HepG2 (cell line): ENCODE data around the gene PJA1. TPM values are rescaled to one million over a fixed set of nuclear protein-coding genes. Genes with fewer than 3 reads are reported as not detected.

ENCODE experiments used
- ATAC-seq: fragments of 200-7000 bp; cut with Tn5 transposase; 3 replicates; pipeline ENCODE4 v1.9.1; 2020; ENCODE audit warnings: mild to moderate bottlenecking, moderate library complexity
- BruUV-seq: library from RNA; stranded (reverse); fragments of 400-500 nt; replicated peaks from 2 replicates; lab custom pipeline; 2021; lab: Mats Ljungman, UMichigan
- CTCF ChIA-PET: fragments of 300-600 bp; formaldehyde crosslinking; extraction: SDS; loops from one replicate; lab custom pipeline; 2021; ENCODE audit warnings: low total read pairs, inconsistent platforms, low intra/inter-chr PET ratio; lab: Yijun Ruan, JAX
- POLR2A ChIA-PET: fragments of 350-600 bp; sonication (Branson Sonifier 250); formaldehyde crosslinking; loops from one replicate; lab custom pipeline; 2020; ENCODE audit warnings: antibody characterized with exemption, inconsistent platforms; lab: Yijun Ruan, JAX
- DNase-seq: peaks from one replicate; pipeline ENCODE4 v3.0.0-alpha.2; 2015; ENCODE audit warnings: low spot score
- FAIRE-seq: peaks from 3 replicates; lab custom pipeline; 2011; peaks lifted over from hg19 to GRCh38; lab: Jason Lieb, UNC
- H2AFZ ChIP-seq: one replicate; pipeline ENCODE4 v1.6.1; 2011; ENCODE audit warnings: low read length, inconsistent platforms
- H3K27ac ChIP-seq: fragments of 300-600 bp; 3 replicates; pipeline ENCODE4 v1.8.0; 2011; ENCODE audit warnings: mixed run types, mild to moderate bottlenecking, mixed read lengths, low read length, inconsistent platforms; ENCODE audit not compliant: insufficient read depth; ENCODE audit errors: extremely low read length
- H3K27me3 ChIP-seq, 2 experiments: fragments of 200-600 bp in 1 of 2; 2 replicates in 1 of 2; 3 replicates in 1 of 2; pipeline versions ENCODE4 v1.6.0 to v1.8.0; 2011; ENCODE audit warnings: low read length in 2 of 2, mild to moderate bottlenecking in 2 of 2, moderate library complexity in 2 of 2, inconsistent platforms in 1 of 2; ENCODE audit not compliant: insufficient read depth in 2 of 2, control insufficient read depth in 1 of 2
- H3K36me3 ChIP-seq, 2 experiments: fragments of 200-600 bp in 1 of 2; replicated peaks in 1 of 2; 2 replicates in 1 of 2; 3 replicates in 1 of 2; pipeline versions ENCODE4 v1.5.1 to v1.8.0; 2011; ENCODE audit warnings: low read length in 2 of 2, inconsistent platforms in 1 of 2; ENCODE audit not compliant: insufficient read depth in 2 of 2, control insufficient read depth in 1 of 2
- H3K4me1 ChIP-seq: 2 replicates; pipeline ENCODE4 v1.5.1; 2012; ENCODE audit warnings: low read length, inconsistent platforms; ENCODE audit not compliant: insufficient read depth
- H3K4me2 ChIP-seq: 2 replicates; pipeline ENCODE4 v1.6.0; 2011; ENCODE audit warnings: low read depth, low read length, inconsistent platforms
- H3K4me3 ChIP-seq, 3 experiments: fragments of 200-600 bp in 1 of 3; sonication (generic), shearing (Covaris generic) in 1 of 3; replicated peaks in 1 of 3; 2 replicates each; pipeline ENCODE4 v1.5.1; 2011 to 2016; ENCODE audit warnings: low read length in 3 of 3, inconsistent platforms in 2 of 3, low read depth in 2 of 3, mild to moderate bottlenecking in 2 of 3, control low read depth in 1 of 3, mixed read lengths in 1 of 3; ENCODE audit not compliant: insufficient read depth in 1 of 3
- H3K79me2 ChIP-seq: one replicate; pipeline ENCODE4 v1.6.1; 2011; ENCODE audit warnings: low read length, inconsistent platforms; ENCODE audit not compliant: insufficient read depth
- H3K9ac ChIP-seq: 2 replicates; pipeline ENCODE4 v1.6.0; 2011; ENCODE audit warnings: mild to moderate bottlenecking, low read depth, low read length, inconsistent platforms; ENCODE audit not compliant: insufficient read depth
- H3K9me3 ChIP-seq: 2 replicates; pipeline ENCODE4 v1.5.1; 2012; ENCODE audit warnings: mild to moderate bottlenecking, low read length
- H4K20me1 ChIP-seq: 2 replicates; pipeline ENCODE4 v1.6.0; 2011; ENCODE audit warnings: inconsistent platforms, mild to moderate bottlenecking, low read length, moderate library complexity; ENCODE audit not compliant: insufficient read depth
- ARHGAP35 ChIP-seq: sonication (generic); formaldehyde crosslinking; IDR thresholded peaks from 2 replicates; pipeline ENCODE4 v1.9.0; 2022; ENCODE audit warnings: mild to moderate bottlenecking, inconsistent platforms, moderate library complexity, missing genetic modification reagents, borderline replicate concordance
- FOXO1 ChIP-seq: sonication (generic); formaldehyde crosslinking; IDR thresholded peaks from 2 replicates; pipeline ENCODE4 v1.4.0; 2020; ENCODE audit warnings: missing genetic modification reagents
- JDP2 ChIP-seq: sonication (generic); formaldehyde crosslinking; IDR thresholded peaks from 2 replicates; pipeline ENCODE4 v1.8.1; 2022; ENCODE audit warnings: missing genetic modification reagents, borderline replicate concordance
- NFE2L2 ChIP-seq: fragments of 150-350 bp; IDR thresholded peaks from 2 replicates; pipeline ENCODE4 v1.6.1; 2014; ENCODE audit warnings: low read length
- SAFB2 ChIP-seq: sonication (generic); formaldehyde crosslinking; IDR thresholded peaks from 2 replicates; pipeline ENCODE4 v1.5.1; 2020; ENCODE audit warnings: missing genetic modification reagents, low read depth, mild to moderate bottlenecking, borderline replicate concordance
- SPEN ChIP-seq: sonication (generic); formaldehyde crosslinking; IDR thresholded peaks from 2 replicates; pipeline ENCODE4 v1.5.1; 2020; ENCODE audit warnings: low read depth, mild to moderate bottlenecking, missing genetic modification reagents
- TBX2 ChIP-seq: sonication (generic); formaldehyde crosslinking; IDR thresholded peaks from 2 replicates; pipeline ENCODE4 v1.5.0; 2020; ENCODE audit warnings: missing genetic modification reagents, mild to moderate bottlenecking, borderline replicate concordance
- ZFYVE20 ChIP-seq: sonication (generic); formaldehyde crosslinking; IDR thresholded peaks from 2 replicates; pipeline ENCODE4 v1.8.0; 2023; ENCODE audit warnings: low read depth, mild to moderate bottlenecking, moderate library complexity, missing genetic modification reagents, borderline replicate concordance
- ZNF335 ChIP-seq: sonication (generic); formaldehyde crosslinking; IDR thresholded peaks from 2 replicates; pipeline ENCODE4 v1.4.0; 2020; ENCODE audit warnings: missing genetic modification reagents
- ZNF558 ChIP-seq: sonication (generic); formaldehyde crosslinking; IDR thresholded peaks from 2 replicates; pipeline ENCODE4 v1.9.0; 2022; ENCODE audit warnings: mild to moderate bottlenecking, missing genetic modification reagents, borderline replicate concordance
- ZNF773 ChIP-seq: sonication (generic); formaldehyde crosslinking; IDR thresholded peaks from 2 replicates; pipeline ENCODE4 v1.4.0; 2020; ENCODE audit warnings: missing genetic modification reagents, borderline replicate concordance
- ZNF891 ChIP-seq: sonication (generic); formaldehyde crosslinking; IDR thresholded peaks from 2 replicates; pipeline ENCODE4 v1.5.0; 2020; ENCODE audit warnings: mild to moderate bottlenecking, missing genetic modification reagents
- WGBS: methylation state at CpG from one replicate; pipeline ENCODE4 v1.1.6; 2017; ENCODE audit warnings: low lambda C conversion rate; 5-methylcytosine and 5-hydroxymethylcytosine counted together
- in situ Hi-C: cut with HindIII; loops from 2 replicates; pipeline ENCODE4 v1.10.0; 2017; ENCODE audit warnings: low pct_unique_long_range_greater_than_20kb; ENCODE audit not compliant: extremely low pct_ligation_motif_present
- intact Hi-C: fragments of 100-400 bp; cut with micrococcal nuclease; formaldehyde crosslinking; loops from one replicate; pipeline ENCODE4 v1.10.0; 2022; ENCODE audit not compliant: unreplicated experiment
- polyA plus RNA-seq, 8 experiments: library from polyadenylated mRNA; depleted of rRNA in 3 of 8; stranded (reverse) in 7 of 8; unstranded in 1 of 8; fragments of >200 nt; fragmentation: Illumina TruSeq in 4 of 8; extraction: Trizol in 4 of 8; gene quantifications; 2 replicates each; pipeline versions ENCODE4 v1.2.1 to v1.2.3, GENCODE V29; 2011 to 2016; ENCODE audit warnings: low read depth in 4 of 8, missing spikeins in 1 of 8, mixed read lengths in 1 of 8; ENCODE audit not compliant: insufficient read depth in 1 of 8
- total RNA-seq, 5 experiments: library from RNA; depleted of rRNA; stranded (reverse); fragments of >200 nt; fragmentation: Illumina TruSeq; extraction: Trizol; gene quantifications; 2 replicates each; pipeline ENCODE4 v1.2.3, GENCODE V29; 2016; ENCODE audit warnings: low read depth in 1 of 5
- TF ChIP-seq, protein P1 (sequence below): sonication (generic); formaldehyde crosslinking; IDR thresholded peaks from 2 replicates; pipeline ENCODE4 v1.5.1; 2020; ENCODE audit warnings: missing genetic modification reagents, mild to moderate bottlenecking, borderline replicate concordance
- TF ChIP-seq, protein P2 (sequence below): IDR thresholded peaks from 2 replicates; pipeline ENCODE4 v1.6.1; 2016; ENCODE audit warnings: low read depth, missing genetic modification reagents, missing compliant biosample characterization

Gene PJA1
- total and polyA plus RNA-seq, 2 of the 13 experiments (the other 11 are each of a cell fraction or from before 2014, with no cell fraction given) = 3.6 to 9.6 TPM

DNA sequence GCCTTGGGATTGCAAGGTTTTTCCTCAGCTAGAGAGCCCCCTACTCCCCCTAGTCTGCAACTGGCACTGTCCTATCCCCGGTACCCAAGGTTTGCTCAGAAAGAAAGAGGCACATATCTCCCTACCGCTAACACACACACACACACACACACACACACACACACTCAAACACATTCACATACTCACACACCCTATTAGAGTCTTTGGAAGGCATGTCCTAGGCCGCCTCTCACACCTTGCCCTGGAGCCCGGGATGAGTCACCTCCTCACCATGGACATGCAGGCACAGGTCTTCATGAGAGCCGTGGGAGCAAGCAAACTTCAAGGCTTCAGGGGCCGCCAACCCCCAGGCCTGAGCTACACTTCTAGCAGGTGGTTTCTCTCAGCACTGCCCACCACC is 49.2 kb downstream of the PJA1 start:
- no peaks in the 10 kb centered on the region for H3K4me1 ChIP-seq
- no peaks in the 10 kb centered on the region for H3K9me3 ChIP-seq
- WGBS = 35% methylated on average over 4 of the region's 6 CpGs
- POLR2A ChIA-PET = no interaction called here
- no peaks in the 10 kb centered on the region for H3K79me2 ChIP-seq
- no peaks in the 10 kb centered on the region for H4K20me1 ChIP-seq
- no peaks in the 10 kb centered on the region for H3K27me3 ChIP-seq
- H3K9ac ChIP-seq = no peak overlapping the region
- intact Hi-C loops (no loop called here), in situ Hi-C loops (no loop called here)
- ATAC-seq (no peak), FAIRE-seq (no peak), DNase-seq (no peak)
- H3K36me3 ChIP-seq = no peaks in the 10 kb centered on the region
- H3K4me2 ChIP-seq = no peak overlapping the region
- no peak overlapping the region for H2AFZ ChIP-seq
- TF ChIP-seq SAFB2 (CRISPR knock-in tag) (no peak), NFE2L2 (no peak), ZNF335 (CRISPR knock-in tag) (no peak), SPEN (CRISPR knock-in tag) (no peak), ZFYVE20 (no peak), ZNF558 (CRISPR knock-in tag) (no peak), ZNF891 (CRISPR knock-in tag) (no peak), ARHGAP35 (no peak), TBX2 (CRISPR knock-in tag) (no peak), FOXO1 (CRISPR knock-in tag) (no peak), ZNF773 (no peak), JDP2 (CRISPR knock-in tag) (no peak)
- TF ChIP-seq, protein P1, sequence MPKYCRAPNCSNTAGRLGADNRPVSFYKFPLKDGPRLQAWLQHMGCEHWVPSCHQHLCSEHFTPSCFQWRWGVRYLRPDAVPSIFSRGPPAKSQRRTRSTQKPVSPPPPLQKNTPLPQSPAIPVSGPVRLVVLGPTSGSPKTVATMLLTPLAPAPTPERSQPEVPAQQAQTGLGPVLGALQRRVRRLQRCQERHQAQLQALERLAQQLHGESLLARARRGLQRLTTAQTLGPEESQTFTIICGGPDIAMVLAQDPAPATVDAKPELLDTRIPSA (CRISPR knock-in tag) = no peak
- TF ChIP-seq, protein P2, sequence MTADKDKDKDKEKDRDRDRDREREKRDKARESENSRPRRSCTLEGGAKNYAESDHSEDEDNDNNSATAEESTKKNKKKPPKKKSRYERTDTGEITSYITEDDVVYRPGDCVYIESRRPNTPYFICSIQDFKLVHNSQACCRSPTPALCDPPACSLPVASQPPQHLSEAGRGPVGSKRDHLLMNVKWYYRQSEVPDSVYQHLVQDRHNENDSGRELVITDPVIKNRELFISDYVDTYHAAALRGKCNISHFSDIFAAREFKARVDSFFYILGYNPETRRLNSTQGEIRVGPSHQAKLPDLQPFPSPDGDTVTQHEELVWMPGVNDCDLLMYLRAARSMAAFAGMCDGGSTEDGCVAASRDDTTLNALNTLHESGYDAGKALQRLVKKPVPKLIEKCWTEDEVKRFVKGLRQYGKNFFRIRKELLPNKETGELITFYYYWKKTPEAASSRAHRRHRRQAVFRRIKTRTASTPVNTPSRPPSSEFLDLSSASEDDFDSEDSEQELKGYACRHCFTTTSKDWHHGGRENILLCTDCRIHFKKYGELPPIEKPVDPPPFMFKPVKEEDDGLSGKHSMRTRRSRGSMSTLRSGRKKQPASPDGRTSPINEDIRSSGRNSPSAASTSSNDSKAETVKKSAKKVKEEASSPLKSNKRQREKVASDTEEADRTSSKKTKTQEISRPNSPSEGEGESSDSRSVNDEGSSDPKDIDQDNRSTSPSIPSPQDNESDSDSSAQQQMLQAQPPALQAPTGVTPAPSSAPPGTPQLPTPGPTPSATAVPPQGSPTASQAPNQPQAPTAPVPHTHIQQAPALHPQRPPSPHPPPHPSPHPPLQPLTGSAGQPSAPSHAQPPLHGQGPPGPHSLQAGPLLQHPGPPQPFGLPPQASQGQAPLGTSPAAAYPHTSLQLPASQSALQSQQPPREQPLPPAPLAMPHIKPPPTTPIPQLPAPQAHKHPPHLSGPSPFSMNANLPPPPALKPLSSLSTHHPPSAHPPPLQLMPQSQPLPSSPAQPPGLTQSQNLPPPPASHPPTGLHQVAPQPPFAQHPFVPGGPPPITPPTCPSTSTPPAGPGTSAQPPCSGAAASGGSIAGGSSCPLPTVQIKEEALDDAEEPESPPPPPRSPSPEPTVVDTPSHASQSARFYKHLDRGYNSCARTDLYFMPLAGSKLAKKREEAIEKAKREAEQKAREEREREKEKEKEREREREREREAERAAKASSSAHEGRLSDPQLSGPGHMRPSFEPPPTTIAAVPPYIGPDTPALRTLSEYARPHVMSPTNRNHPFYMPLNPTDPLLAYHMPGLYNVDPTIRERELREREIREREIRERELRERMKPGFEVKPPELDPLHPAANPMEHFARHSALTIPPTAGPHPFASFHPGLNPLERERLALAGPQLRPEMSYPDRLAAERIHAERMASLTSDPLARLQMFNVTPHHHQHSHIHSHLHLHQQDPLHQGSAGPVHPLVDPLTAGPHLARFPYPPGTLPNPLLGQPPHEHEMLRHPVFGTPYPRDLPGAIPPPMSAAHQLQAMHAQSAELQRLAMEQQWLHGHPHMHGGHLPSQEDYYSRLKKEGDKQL (CRISPR knock-in tag) = no peak
- H3K27ac ChIP-seq = no peak overlapping the region
- CTCF ChIA-PET = no interaction called here
- BruUV-seq = no TSS peak
- no peak overlapping the region for H3K4me3 ChIP-seq
